ENCODE results near the gene DHRS12.

DHRS12 gene

GRCh38 chr13:51764184-51765141 is 39.5 kb downstream of the DHRS12 start:
- peak; percentile 10 for TF ChIP-seq CTCF (IDR thresholded peaks at IDR 0.05; ENCODE audit: low read depth, low read length)
- peak; percentile 62 for DNase-seq (ENCODE audit: extremely low read depth, low read depth)

GRCh38 chr13:51763486-51763885 is 40.5 kb downstream of the DHRS12 start:
- no peak for TF ChIP-seq CTCF (IDR thresholded peaks at IDR 0.05; ENCODE audit: low read depth, low read length)
- no peak for DNase-seq (ENCODE audit: extremely low read depth, low read depth)

GRCh38 chr13:51761643-51762350 is 42.2 kb downstream of the DHRS12 start:
- TF ChIP-seq CTCF (IDR thresholded peaks at IDR 0.05; ENCODE audit: low read depth, low read length) = no peak
- no peak for DNase-seq (ENCODE audit: extremely low read depth, low read depth)

- no peak for DNase-seq (ENCODE audit: extremely low read depth, low read depth)
- TF ChIP-seq CTCF (IDR thresholded peaks at IDR 0.05; ENCODE audit: low read depth, low read length) = no peak
These were observed 43.4 kb downstream of the DHRS12 start for GRCh38 chr13:51760592-51760991.

- TF ChIP-seq CTCF (IDR thresholded peaks at IDR 0.05; ENCODE audit: low read depth, low read length) = no peak
- no peak for DNase-seq (ENCODE audit: extremely low read depth, low read depth)
These were observed 44.7 kb downstream of the DHRS12 start for GRCh38 chr13:51759240-51759639.

- no peak for TF ChIP-seq CTCF (IDR thresholded peaks at IDR 0.05; ENCODE audit: low read depth, low read length)
- no peak for DNase-seq (ENCODE audit: extremely low read depth, low read depth)
These were observed 45.3 kb downstream of the DHRS12 start for GRCh38 chr13:51758691-51759090.

GRCh38 chr13:51756651-51757050 is 47.3 kb downstream of the DHRS12 start:
- no peak for DNase-seq (ENCODE audit: extremely low read depth, low read depth)
- TF ChIP-seq CTCF (IDR thresholded peaks at IDR 0.05; ENCODE audit: low read depth, low read length) = no peak

Measured in AG09319 (cell line).